Activated T-helper 17 cell treated with anti-CD3 and anti-CD28 coated beads, Interleukin-2, amount 50 U/mL, for 72 hours (primary cell): ENCODE data around the gene DNMT1. TPM values are rescaled to one million over a fixed set of nuclear protein-coding genes. Genes with fewer than 3 reads are reported as not detected.
"Not testable (repeated sequence)": the region's sequence is repeated elsewhere in the genome, so short reads cannot be mapped to it uniquely, and the experiment has no call there.

Source experiments
- ATAC-seq: fragments of 150-1000 bp; cut with Tn5 transposase; replicated peaks from 2 replicates; pipeline ENCODE4 v1.10.0; 2021; ENCODE audit warnings: mild to moderate bottlenecking, moderate library complexity
- H3K27ac Mint-ChIP-seq: one replicate; pipeline ENCODE4 v1.8.0; 2022; ENCODE audit warnings: mixed read lengths
- H3K27me3 Mint-ChIP-seq: one replicate; pipeline ENCODE4 v1.8.0; 2022; ENCODE audit warnings: mixed read lengths
- H3K36me3 Mint-ChIP-seq: one replicate; pipeline ENCODE4 v1.8.0; 2022; ENCODE audit warnings: low read depth, mild to moderate bottlenecking, mixed read lengths
- H3K4me1 Mint-ChIP-seq: one replicate; pipeline ENCODE4 v1.8.0; 2022; ENCODE audit warnings: mixed read lengths
- H3K4me3 Mint-ChIP-seq: one replicate; pipeline ENCODE4 v1.8.0; 2022; ENCODE audit warnings: mild to moderate bottlenecking, mixed read lengths
- H3K9me3 Mint-ChIP-seq: one replicate; pipeline ENCODE4 v1.8.0; 2022; ENCODE audit warnings: mixed read lengths
- total RNA-seq, 2 donors: library from RNA; stranded (reverse); gene quantifications; one replicate each; pipeline ENCODE4 v1.2.3, GENCODE V29; 2022

The DNMT1 gene
- total RNA-seq, 2 donors from 2014 or later = 300 to 434 TPM

DNA sequence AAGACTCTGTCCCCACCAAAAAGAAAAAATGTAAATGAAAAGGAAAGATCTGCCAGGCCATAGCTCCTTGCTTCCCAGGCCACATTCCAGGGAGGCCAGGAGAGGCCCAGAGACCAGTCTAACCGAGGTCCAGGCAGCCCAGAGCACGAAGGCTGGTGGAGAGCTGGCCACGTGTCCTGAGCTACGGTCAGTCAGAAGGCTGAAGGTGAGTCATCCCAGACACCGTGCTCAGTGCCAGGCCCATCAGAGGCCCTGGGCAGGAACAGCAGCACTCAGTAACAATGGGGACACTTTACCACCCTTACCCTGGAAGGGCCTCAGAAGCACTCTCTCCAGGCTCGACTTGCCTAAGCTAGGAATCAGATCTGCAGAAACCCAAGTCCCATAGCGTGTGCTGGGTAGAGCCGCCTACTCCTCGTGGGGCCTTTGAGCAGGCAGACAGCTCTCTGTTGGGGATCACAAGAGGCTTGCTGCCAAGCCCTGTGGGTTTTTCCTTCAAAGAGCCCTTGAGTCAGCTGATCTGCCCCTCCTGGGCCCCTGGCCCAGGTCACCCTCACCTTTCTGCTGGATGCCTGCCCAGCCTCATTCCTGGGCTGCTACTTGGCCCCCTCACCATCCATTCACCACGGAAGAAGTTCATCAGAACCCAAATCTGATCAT, 11.6 kb upstream of the DNMT1 start:
- H3K36me3 Mint-ChIP-seq = no peaks in the 10 kb centered on the region
- no peak for ATAC-seq
- peaks cover 6% of the 10 kb centered on the region for H3K4me1 Mint-ChIP-seq
- H3K27ac Mint-ChIP-seq = no peak overlapping the region
- peaks cover 7% of the 10 kb centered on the region for H3K9me3 Mint-ChIP-seq
- H3K27me3 Mint-ChIP-seq = no peaks in the 10 kb centered on the region
- no peak overlapping the region for H3K4me3 Mint-ChIP-seq

GRCh38 chr19:10205636-10206035, 10.9 kb upstream of the DNMT1 start:
- H3K27ac Mint-ChIP-seq = no peak overlapping the region
- no peaks in the 10 kb centered on the region for H3K36me3 Mint-ChIP-seq
- no peaks in the 10 kb centered on the region for H3K27me3 Mint-ChIP-seq
- ATAC-seq = no peak
- H3K4me1 Mint-ChIP-seq = peaks cover 6% of the 10 kb centered on the region
- peaks cover 7% of the 10 kb centered on the region for H3K9me3 Mint-ChIP-seq
- no peak overlapping the region for H3K4me3 Mint-ChIP-seq

DNA sequence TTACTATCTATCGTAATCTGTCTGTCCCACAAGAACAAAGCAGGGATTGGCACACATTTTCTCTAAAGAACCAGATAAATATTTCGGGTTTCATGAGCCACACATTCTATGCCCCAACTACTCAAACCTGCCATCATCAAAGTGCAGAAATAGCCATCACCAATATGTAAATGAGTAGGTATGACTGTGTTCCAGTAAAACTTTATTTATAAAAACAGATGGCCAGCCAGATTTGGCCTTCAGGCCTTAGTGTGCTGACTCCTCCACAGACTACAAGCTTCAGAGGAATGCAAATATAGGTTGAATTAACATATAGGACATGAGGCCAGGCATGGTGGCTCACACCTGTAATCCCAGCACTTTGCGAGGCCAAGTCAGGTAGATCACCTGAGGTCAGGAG, 8.9 kb upstream of the DNMT1 start:
- Mint-ChIP-seq H3K4me3 (no peak overlapping the region), H3K27ac (no peak overlapping the region), H3K4me1 (peaks cover 11% of the 10 kb centered on the region), H3K27me3 (no peaks in the 10 kb centered on the region), H3K9me3 (peaks cover 7% of the 10 kb centered on the region), H3K36me3 (no peaks in the 10 kb centered on the region)
- ATAC-seq = no peak

DNA sequence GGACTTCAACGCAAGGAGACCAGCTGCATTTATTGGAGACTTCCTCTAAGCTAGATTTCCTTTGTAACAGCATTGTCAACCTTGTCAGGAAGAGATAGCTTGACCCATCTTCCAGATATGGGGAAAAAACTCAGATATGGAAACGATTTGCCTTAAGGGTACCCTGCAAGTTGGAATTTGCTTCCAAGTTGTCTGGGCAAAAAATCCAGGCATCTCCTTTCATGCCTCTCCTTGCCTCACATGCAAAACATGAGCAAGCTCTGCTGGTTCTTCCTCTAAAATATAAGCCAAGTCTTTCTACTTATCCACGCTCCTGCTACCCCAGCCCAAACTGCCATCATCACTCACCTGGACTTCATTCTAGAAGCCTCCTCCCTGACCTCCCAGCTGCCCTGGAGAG, 6.4 kb upstream of the DNMT1 start:
- H3K27me3 Mint-ChIP-seq = no peaks in the 10 kb centered on the region
- H3K27ac Mint-ChIP-seq = peak overlapping the region; percentile 36
- no peak overlapping the region for H3K4me3 Mint-ChIP-seq
- ATAC-seq = no peak
- H3K36me3 Mint-ChIP-seq = no peaks in the 10 kb centered on the region
- peaks cover 10% of the 10 kb centered on the region for H3K4me1 Mint-ChIP-seq
- no peaks in the 10 kb centered on the region for H3K9me3 Mint-ChIP-seq

GRCh38 chr19:10200101-10200500, 5.3 kb upstream of the DNMT1 start:
- peaks cover 10% of the 10 kb centered on the region for H3K4me1 Mint-ChIP-seq

DNA sequence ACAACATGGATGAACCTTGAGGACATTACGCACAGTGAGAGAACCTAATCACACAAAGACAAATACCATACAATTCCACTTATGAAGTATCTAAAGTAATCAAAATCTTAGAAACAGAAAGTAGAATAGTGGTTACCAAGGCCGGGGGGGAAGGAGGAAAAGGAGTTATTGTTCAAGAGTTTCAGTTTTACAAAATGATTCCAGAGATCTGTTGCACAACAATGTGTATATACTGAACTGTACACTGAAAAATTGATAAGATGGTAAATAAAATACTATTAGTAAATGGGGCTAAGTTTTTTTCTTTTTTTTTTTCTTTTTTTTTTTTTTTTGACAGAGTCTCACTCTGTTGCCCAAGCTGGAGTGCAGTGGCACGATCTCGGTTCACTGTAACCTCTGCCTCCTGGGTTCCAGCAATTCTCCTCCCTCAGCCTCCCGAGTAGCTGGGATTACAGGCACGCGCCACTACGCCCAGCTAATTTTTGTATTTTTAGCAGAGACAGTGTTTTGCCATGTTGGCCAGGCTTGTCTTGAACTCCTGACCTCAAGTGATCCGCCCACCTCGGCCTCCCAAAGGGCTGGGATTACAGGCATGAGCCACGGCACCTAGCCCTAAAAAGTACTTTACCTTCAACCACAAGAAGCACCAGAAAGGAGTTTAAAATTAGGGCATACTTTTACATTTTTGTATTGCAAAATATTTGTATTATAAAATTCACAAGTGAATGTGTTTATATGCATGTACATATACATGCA, 4.3 kb upstream of the DNMT1 start:
- peak overlapping the region; percentile 32 for H3K27ac Mint-ChIP-seq
- peak; percentile 16 for ATAC-seq
- H3K4me1 Mint-ChIP-seq = peaks cover 10% of the 10 kb centered on the region
- H3K4me3 Mint-ChIP-seq = peak overlapping the region; percentile 44
- not testable (repeated sequence) for H3K36me3 Mint-ChIP-seq, H3K27me3 Mint-ChIP-seq, H3K9me3 Mint-ChIP-seq

More at GRCh38 chr19:10200101-10200500, 5.3 kb upstream of the DNMT1 start:
- H3K27ac Mint-ChIP-seq, H3K4me3 Mint-ChIP-seq, H3K36me3 Mint-ChIP-seq, H3K27me3 Mint-ChIP-seq, H3K9me3 Mint-ChIP-seq, ATAC-seq: not testable (repeated sequence)

DNA sequence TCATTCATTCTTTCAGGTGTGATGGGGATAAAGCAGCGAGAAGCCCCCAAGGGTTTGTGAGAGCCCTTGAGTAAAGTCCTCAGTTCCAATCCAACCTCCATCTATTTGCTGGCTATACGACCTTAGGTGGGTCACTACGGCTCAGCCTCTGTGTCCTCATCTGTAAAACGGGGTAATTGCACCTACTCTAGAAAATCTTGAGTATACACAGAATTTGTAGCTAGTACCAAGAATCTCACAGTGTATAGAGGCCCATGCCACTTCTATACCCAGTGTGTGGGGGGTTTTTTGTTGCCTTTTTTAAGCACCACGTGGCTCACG, 406 bp upstream of the DNMT1 start:
- Mint-ChIP-seq H3K4me1 (peaks cover 15% of the 10 kb centered on the region), H3K36me3 (peaks cover 43% of the 10 kb centered on the region), H3K27ac (peak overlapping the region; percentile 50), H3K27me3 (no peaks in the 10 kb centered on the region), H3K4me3 (peak overlapping the region; percentile 92), H3K9me3 (no peaks in the 10 kb centered on the region)
- peak; percentile 20 for ATAC-seq

DNA sequence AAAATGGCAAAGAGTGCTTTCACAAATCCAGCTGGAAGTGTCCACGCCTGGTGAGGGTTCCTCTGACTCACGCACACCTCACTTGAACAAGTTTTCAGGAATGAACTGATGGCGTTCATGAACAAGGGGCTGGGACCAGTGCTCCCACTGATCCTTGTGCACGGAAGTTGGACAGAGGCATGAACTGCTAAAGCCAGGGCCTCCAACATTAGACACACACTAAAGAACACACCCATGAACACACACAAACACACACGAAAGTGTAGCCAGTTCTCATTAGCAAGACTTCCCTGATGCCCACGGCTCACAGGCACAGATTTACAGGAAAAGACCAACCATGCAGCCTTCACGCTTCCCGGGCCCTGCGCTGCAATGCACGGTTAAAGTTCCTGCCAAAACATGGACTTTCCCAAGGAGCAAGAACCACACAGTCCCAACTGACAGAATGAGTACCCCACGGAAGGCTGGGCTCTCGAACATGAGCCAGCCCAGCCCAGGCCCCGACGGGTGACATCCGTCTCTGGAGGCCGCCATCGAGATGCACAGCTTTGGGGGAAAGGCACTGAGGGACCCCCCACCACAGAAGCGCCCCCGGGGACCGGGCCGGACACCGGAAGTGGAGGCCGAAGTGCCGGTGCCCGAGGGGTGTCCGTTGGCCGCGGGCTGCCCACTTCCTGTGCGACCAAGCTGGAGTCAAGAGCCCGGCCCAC, 808 bp downstream of the DNMT1 start:
- Mint-ChIP-seq H3K4me3 (peak overlapping the region; percentile 92), H3K4me1 (peaks cover 21% of the 10 kb centered on the region), H3K9me3 (no peaks in the 10 kb centered on the region), H3K36me3 (peaks cover 55% of the 10 kb centered on the region), H3K27ac (peak overlapping the region; percentile 75), H3K27me3 (no peaks in the 10 kb centered on the region)
- ATAC-seq = no peak

- Mint-ChIP-seq H3K27me3 (no peaks in the 10 kb centered on the region), H3K4me1 (peaks cover 22% of the 10 kb centered on the region), H3K27ac (peak overlapping the region; percentile 75), H3K4me3 (peak overlapping the region; percentile 92), H3K9me3 (no peaks in the 10 kb centered on the region), H3K36me3 (peaks cover 65% of the 10 kb centered on the region)
- ATAC-seq = peak; percentile 13
Measured at GRCh38 chr19:10192922-10193321, 1.8 kb downstream of the DNMT1 start.

DNA sequence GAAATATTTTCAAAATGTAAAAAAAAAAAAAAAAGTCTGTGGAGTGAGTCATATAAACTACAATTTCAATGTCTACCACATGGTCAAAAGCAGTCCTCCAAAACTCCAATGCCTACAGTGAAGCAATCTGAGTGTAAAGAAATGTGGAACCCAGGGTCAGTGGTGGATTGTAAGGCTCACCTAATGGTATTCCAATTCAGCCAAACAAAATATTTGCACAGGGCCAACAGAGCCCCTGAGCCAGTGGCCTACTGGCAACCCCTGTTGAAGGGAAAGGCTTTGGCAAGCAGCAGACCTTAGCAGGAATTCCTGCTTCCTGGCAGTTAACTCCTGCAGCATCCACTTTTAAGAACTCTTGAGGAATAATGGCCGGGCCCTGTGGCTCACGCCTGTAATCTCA, 3.4 kb downstream of the DNMT1 start:
- no peak overlapping the region for H3K27ac Mint-ChIP-seq
- H3K9me3 Mint-ChIP-seq = no peaks in the 10 kb centered on the region
- H3K4me1 Mint-ChIP-seq = peaks cover 19% of the 10 kb centered on the region
- H3K27me3 Mint-ChIP-seq = no peaks in the 10 kb centered on the region
- no peak overlapping the region for H3K4me3 Mint-ChIP-seq
- ATAC-seq = no peak
- peaks cover 81% of the 10 kb centered on the region for H3K36me3 Mint-ChIP-seq

DNA sequence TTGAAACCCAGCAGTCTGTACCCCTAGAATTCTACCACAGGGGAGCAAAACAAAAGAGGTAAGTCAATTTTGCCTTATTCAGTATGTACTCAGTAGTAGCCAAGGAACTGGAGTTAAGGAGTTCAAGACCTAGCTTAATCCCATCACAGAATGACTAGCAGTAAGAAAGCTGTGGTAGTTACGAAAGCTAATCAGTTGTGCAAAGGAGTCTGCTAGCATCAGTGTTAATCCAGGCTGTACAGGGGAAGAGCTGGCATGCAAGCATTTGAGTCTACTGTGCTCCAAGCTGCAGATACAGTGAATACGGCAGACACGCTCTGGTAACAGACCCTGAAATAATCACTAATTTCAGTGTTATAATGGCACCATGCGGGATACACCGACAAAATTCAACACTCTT, 4.7 kb downstream of the DNMT1 start:
- Mint-ChIP-seq H3K4me1 (peaks cover 18% of the 10 kb centered on the region), H3K9me3 (no peaks in the 10 kb centered on the region), H3K27ac (peak overlapping the region; percentile 64), H3K36me3 (peaks cover 94% of the 10 kb centered on the region), H3K27me3 (no peaks in the 10 kb centered on the region), H3K4me3 (peak overlapping the region; percentile 56)
- ATAC-seq = no peak

DNA sequence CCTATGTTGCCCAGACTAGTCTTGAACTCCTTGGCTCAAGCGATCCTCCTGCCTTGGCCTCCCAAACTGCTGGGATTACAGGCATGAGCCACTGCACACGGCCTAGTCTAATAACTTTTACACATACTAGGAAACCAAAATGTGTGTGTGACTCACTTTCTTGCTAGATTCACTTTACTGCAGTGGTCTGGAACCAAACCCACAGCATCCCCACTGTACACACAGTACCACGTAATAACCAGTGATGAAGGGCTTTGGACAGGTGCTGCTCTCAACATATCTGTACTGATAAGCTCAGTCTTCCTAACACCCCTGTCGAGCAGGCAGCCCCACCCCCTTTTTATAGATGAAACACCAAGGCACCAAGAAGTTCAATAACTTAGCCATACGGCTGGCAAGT, 5.1 kb downstream of the DNMT1 start:
- Mint-ChIP-seq H3K9me3 (no peaks in the 10 kb centered on the region), H3K4me3 (peak overlapping the region; percentile 56), H3K27ac (peak overlapping the region; percentile 64), H3K36me3 (peaks cover 95% of the 10 kb centered on the region), H3K4me1 (peaks cover 18% of the 10 kb centered on the region), H3K27me3 (no peaks in the 10 kb centered on the region)
- ATAC-seq = peak; percentile 76

DNA sequence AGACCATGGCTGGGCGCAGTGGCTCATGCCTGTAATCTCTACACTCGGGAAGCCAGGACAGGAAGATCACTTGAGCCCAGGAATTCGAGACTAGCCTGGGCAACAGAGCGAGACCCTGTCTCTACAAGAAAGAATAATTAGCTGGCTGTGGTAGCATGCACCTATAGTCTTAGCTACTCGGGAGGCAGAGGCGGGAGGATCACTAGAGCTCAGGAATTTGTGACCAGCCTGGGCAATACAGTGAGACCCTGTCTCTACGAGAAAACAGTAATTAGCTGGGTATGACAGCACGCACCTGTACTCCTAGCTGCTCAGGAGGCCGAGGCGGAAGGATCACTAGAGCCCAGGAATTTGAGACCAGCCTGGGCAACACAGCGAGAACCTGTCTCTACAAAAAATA, 7.4 kb downstream of the DNMT1 start:
- H3K9me3 Mint-ChIP-seq = no peaks in the 10 kb centered on the region
- no peak overlapping the region for H3K4me3 Mint-ChIP-seq
- H3K27me3 Mint-ChIP-seq = no peaks in the 10 kb centered on the region
- peaks cover 82% of the 10 kb centered on the region for H3K36me3 Mint-ChIP-seq
- no peak for ATAC-seq
- peak overlapping the region; percentile 46 for H3K27ac Mint-ChIP-seq
- H3K4me1 Mint-ChIP-seq = peaks cover 22% of the 10 kb centered on the region

DNA sequence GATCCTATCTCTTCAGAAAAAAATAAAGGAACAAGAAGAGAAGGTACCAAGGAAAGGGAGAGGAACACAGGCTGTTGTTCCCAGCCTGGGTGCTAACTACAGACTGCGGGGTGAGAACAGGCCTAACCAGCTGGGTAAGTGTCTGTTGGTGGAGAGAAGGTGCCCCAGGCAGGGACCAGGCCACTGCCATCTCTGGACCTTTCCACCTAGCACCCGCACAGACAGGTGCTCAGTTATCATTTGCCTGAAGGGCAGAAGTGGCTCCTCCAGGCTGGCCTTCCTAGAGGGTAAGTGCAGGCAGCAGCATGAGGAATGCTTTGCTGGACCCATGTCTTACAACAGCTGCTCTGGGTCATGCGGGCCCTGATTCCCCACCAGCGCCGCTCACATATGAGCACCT, 10.1 kb downstream of the DNMT1 start:
- H3K36me3 Mint-ChIP-seq = peaks cover 85% of the 10 kb centered on the region
- H3K27ac Mint-ChIP-seq = peak overlapping the region; percentile 82
- no peak for ATAC-seq
- peak overlapping the region; percentile 41 for H3K4me3 Mint-ChIP-seq
- peaks cover 17% of the 10 kb centered on the region for H3K4me1 Mint-ChIP-seq
- no peaks in the 10 kb centered on the region for H3K27me3 Mint-ChIP-seq
- no peaks in the 10 kb centered on the region for H3K9me3 Mint-ChIP-seq

GRCh38 chr19:10183926-10184325, 10.8 kb downstream of the DNMT1 start:
- H3K4me3 Mint-ChIP-seq = peak overlapping the region; percentile 41
- peaks cover 85% of the 10 kb centered on the region for H3K36me3 Mint-ChIP-seq

More at GRCh38 chr19:10183926-10184325, 10.8 kb downstream of the DNMT1 start:
- Mint-ChIP-seq H3K4me1 (peaks cover 14% of the 10 kb centered on the region), H3K9me3 (no peaks in the 10 kb centered on the region), H3K27ac (peak overlapping the region; percentile 82), H3K27me3 (no peaks in the 10 kb centered on the region)
- ATAC-seq = peak; percentile 87
